ENCODE data around the gene SMAD9. TPM values are rescaled to one million over a fixed set of nuclear protein-coding genes. Genes with fewer than 3 reads are reported as not detected.

The SMAD9 gene
- total RNA-seq, 1 donor from 2014 or later = 4.5 TPM

GRCh38 chr13:36875431-36875830 is 44.6 kb downstream of the SMAD9 start:
- DNase-seq (no peak), ATAC-seq (no peak)
- intact Hi-C loops (cut with micrococcal nuclease) = no loop called here

GRCh38 chr13:36872621-36873020 is 47.4 kb downstream of the SMAD9 start:
- peak; percentile 89 for ATAC-seq
- peak; percentile 44 for DNase-seq
- intact Hi-C loops (cut with micrococcal nuclease) = no loop called here

GRCh38 chr13:36870050-36870692 is 49.9 kb downstream of the SMAD9 start:
- ATAC-seq (no peak), DNase-seq (no peak)
- intact Hi-C loops (cut with micrococcal nuclease) = no loop called here

- DNase-seq (no peak), ATAC-seq (no peak)
- intact Hi-C loops (cut with micrococcal nuclease) = no loop called here
These were observed 53.8 kb downstream of the SMAD9 start for GRCh38 chr13:36866232-36866631.

- intact Hi-C loops (cut with micrococcal nuclease) = no loop called here
These were observed 54.8 kb downstream of the SMAD9 start for GRCh38 chr13:36865265-36865664.

GRCh38 chr13:36862722-36863121 is 57.3 kb downstream of the SMAD9 start:
- intact Hi-C loops (cut with micrococcal nuclease) = no loop called here
- DNase-seq (no peak), ATAC-seq (no peak)

More at GRCh38 chr13:36865265-36865664, 54.8 kb downstream of the SMAD9 start:
- no peak for ATAC-seq
- DNase-seq = no peak

- intact Hi-C loops (cut with micrococcal nuclease) = no loop called here
- DNase-seq (no peak), ATAC-seq (no peak)
These were observed 57.9 kb downstream of the SMAD9 start for GRCh38 chr13:36862002-36862685.

- no peak for ATAC-seq
- intact Hi-C loops (cut with micrococcal nuclease) = loop anchor here (10.0 kb wide), 1 partner anchor 126 kb away; no protein-coding TSS in a partner anchor
- DNase-seq = no peak
These were observed 60.8 kb downstream of the SMAD9 start for GRCh38 chr13:36859259-36859658.

GRCh38 chr13:36858290-36858689 is 61.7 kb downstream of the SMAD9 start:
- intact Hi-C loops (cut with micrococcal nuclease) = loop anchor here (10.0 kb wide), 1 partner anchor 127 kb away; no protein-coding TSS in a partner anchor
- ATAC-seq (peak; percentile 57), DNase-seq (no peak)

GRCh38 chr13:36857253-36857652 is 62.8 kb downstream of the SMAD9 start:
- DNase-seq (no peak), ATAC-seq (no peak)
- intact Hi-C loops (cut with micrococcal nuclease) = loop anchor here (10.0 kb wide), 1 partner anchor 128 kb away; no protein-coding TSS in a partner anchor

GRCh38 chr13:36850790-36851438 is 69.1 kb downstream of the SMAD9 start:
- intact Hi-C loops (cut with micrococcal nuclease) = loop anchor here (10.0 kb wide), 1 partner anchor 134 kb away; no protein-coding TSS in a partner anchor

GRCh38 chr13:36848199-36848982 is 71.6 kb downstream of the SMAD9 start:
- ATAC-seq (peak; percentile 51), DNase-seq (no peak)
- intact Hi-C loops (cut with micrococcal nuclease) = no loop called here

More at GRCh38 chr13:36850790-36851438, 69.1 kb downstream of the SMAD9 start:
- DNase-seq (no peak), ATAC-seq (no peak)

- no peak for ATAC-seq
These were observed 72.4 kb downstream of the SMAD9 start for GRCh38 chr13:36847606-36848005.

GRCh38 chr13:36841391-36841790 is 78.6 kb downstream of the SMAD9 start:
- DNase-seq = no peak
- intact Hi-C loops (cut with micrococcal nuclease) = no loop called here

More at GRCh38 chr13:36847606-36848005, 72.4 kb downstream of the SMAD9 start:
- intact Hi-C loops (cut with micrococcal nuclease) = no loop called here
- DNase-seq = no peak

GRCh38 chr13:36840718-36841250 is 79.3 kb downstream of the SMAD9 start:
- no peak for DNase-seq
- no peak for ATAC-seq
- intact Hi-C loops (cut with micrococcal nuclease) = no loop called here

More at GRCh38 chr13:36841391-36841790, 78.6 kb downstream of the SMAD9 start:
- no peak for ATAC-seq

- intact Hi-C loops (cut with micrococcal nuclease) = no loop called here
- ATAC-seq (no peak), DNase-seq (no peak)
These were observed 80.1 kb downstream of the SMAD9 start for GRCh38 chr13:36839981-36840380.

GRCh38 chr13:36839281-36839680 is 80.8 kb downstream of the SMAD9 start:
- intact Hi-C loops (cut with micrococcal nuclease) = no loop called here
- DNase-seq (no peak), ATAC-seq (no peak)

GRCh38 chr13:36837354-36838092 is 82.5 kb downstream of the SMAD9 start:
- peak; percentile 96 for ATAC-seq
- DNase-seq = peak; percentile 32
- intact Hi-C loops (cut with micrococcal nuclease) = no loop called here

Measured in left ventricle myocardium superior (tissue), 1 donor.